Hepatocyte (in vitro differentiated cells): ENCODE results near the gene MEG3. TPM values are rescaled to one million over a fixed set of nuclear protein-coding genes. Genes with fewer than 3 reads are reported as not detected.

Experiments
- DNase-seq: peaks from one replicate; pipeline ENCODE4 v3.0.0-alpha.2; 2016; ENCODE audit warnings: low spot score
- H2AFZ ChIP-seq: fragments of 200-600 bp; sonication (generic); 2 replicates; pipeline ENCODE4 v1.6.0; 2016; ENCODE audit warnings: antibody characterized with exemption, mild to moderate bottlenecking
- H3K27ac ChIP-seq: fragments of 200-600 bp; sonication (generic); 2 replicates; pipeline ENCODE4 v1.5.1; 2016; ENCODE audit warnings: mild to moderate bottlenecking
- H3K27me3 ChIP-seq: fragments of 200-600 bp; sonication (generic); 2 replicates; pipeline ENCODE4 v1.6.1; 2016
- H3K36me3 ChIP-seq: fragments of 200-600 bp; sonication (generic); replicated peaks from 2 replicates; pipeline ENCODE4 v1.5.1; 2016; ENCODE audit warnings: low read depth; ENCODE audit not compliant: insufficient read depth
- H3K4me1 ChIP-seq: fragments of 200-600 bp; sonication (generic); 2 replicates; pipeline ENCODE4 v1.5.1; 2016; ENCODE audit warnings: mild to moderate bottlenecking, moderate library complexity; ENCODE audit not compliant: insufficient read depth
- H3K4me2 ChIP-seq: fragments of 200-600 bp; sonication (generic); 2 replicates; pipeline ENCODE4 v1.6.0; 2016
- H3K4me3 ChIP-seq: fragments of 200-600 bp; sonication (generic); 2 replicates; pipeline ENCODE4 v1.5.1; 2016; ENCODE audit warnings: mild to moderate bottlenecking
- H3K79me2 ChIP-seq: fragments of 200-600 bp; sonication (generic); 2 replicates; pipeline ENCODE4 v1.6.0; 2017; ENCODE audit warnings: mild to moderate bottlenecking
- H3K9me2 ChIP-seq: fragments of 200-600 bp; sonication (generic); replicated peaks from 2 replicates; pipeline ENCODE4 v1.6.0; 2017; ENCODE audit warnings: mild to moderate bottlenecking; ENCODE audit not compliant: insufficient read depth
- H3K9me3 ChIP-seq: fragments of 200-600 bp; sonication (generic); 2 replicates; pipeline ENCODE4 v1.5.1; 2016; ENCODE audit warnings: low read depth, mild to moderate bottlenecking
- H4K20me1 ChIP-seq: fragments of 200-600 bp; sonication (generic); 2 replicates; pipeline ENCODE4 v1.6.0; 2016; ENCODE audit warnings: mild to moderate bottlenecking; ENCODE audit not compliant: insufficient read depth, poor library complexity, severe bottlenecking
- EZH2 ChIP-seq: fragments of 200-600 bp; sonication (generic); IDR thresholded peaks from 2 replicates; pipeline ENCODE4 v1.6.1; 2016; ENCODE audit warnings: antibody characterized with exemption, mild to moderate bottlenecking, borderline replicate concordance
- EZH2phosphoT487 ChIP-seq: fragments of 200-600 bp; sonication (generic); IDR thresholded peaks from one replicate; pipeline ENCODE4 v1.6.1; 2018; ENCODE audit warnings: antibody characterized with exemption, mild to moderate bottlenecking, low read depth, moderate library complexity; ENCODE audit not compliant: unreplicated experiment, severe bottlenecking
- WGBS: methylation state at CpG from one replicate; pipeline ENCODE4 v1.1.6; 2016; ENCODE audit warnings: low lambda C conversion rate; ENCODE audit errors: missing lambda C conversion rate; 5-methylcytosine and 5-hydroxymethylcytosine counted together
- polyA plus RNA-seq: library from polyadenylated mRNA; unstranded; fragments of >200 nt; fragmentation: Nextera tagmentation; extraction: Ambion mirVana; gene quantifications from 2 replicates; pipeline ENCODE4 v1.2.1, GENCODE V29; 2016
- total RNA-seq: library from RNA; depleted of rRNA; stranded (reverse); fragments of >200 nt; gene quantifications from 2 replicates; pipeline ENCODE4 v1.2.3, GENCODE V29; 2014
- TF ChIP-seq, protein P1 (sequence below): fragments of 200-600 bp; sonication (generic); IDR thresholded peaks from 2 replicates; pipeline ENCODE4 v1.5.1; 2016; ENCODE audit warnings: antibody characterized with exemption, mild to moderate bottlenecking; ENCODE audit not compliant: poor library complexity

Gene MEG3
- total and polyA plus RNA-seq, 2 experiments from 2014 or later, result not detected

DNA sequence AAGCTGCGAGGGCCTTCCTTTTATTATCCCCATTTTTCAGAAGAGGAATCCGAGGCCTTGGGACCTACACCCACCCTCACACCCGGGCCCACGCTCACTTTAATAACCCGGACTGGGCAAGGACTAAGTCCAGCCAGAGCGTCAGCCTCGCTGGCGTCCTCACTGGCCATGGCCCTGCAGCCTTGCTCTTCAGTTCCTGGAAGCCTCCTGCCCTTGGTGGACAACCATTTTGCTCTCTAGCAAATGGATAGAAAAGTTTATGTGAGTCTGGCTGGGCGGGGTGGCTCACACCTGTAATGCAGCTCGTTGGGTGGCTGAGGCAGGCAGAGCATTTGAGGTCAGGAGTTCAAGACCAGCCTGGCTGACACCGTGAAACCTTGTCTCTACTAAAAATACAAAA lies 67.8 kb downstream of the MEG3 start:
- Histone ChIP-seq H3K9me3 (no peaks in the 10 kb centered on the region), H3K79me2 (no peaks in the 10 kb centered on the region), H3K4me3 (no peak overlapping the region), H3K4me2 (no peak overlapping the region), H3K4me1 (peaks cover 19% of the 10 kb centered on the region), H3K27ac (no peak overlapping the region), H3K36me3 (no peaks in the 10 kb centered on the region), H3K9me2 (no peaks in the 10 kb centered on the region), H3K27me3 (no peaks in the 10 kb centered on the region), H4K20me1 (no peaks in the 10 kb centered on the region), H2AFZ (no peak overlapping the region)
- DNase-seq, result no peak
- WGBS, result 92% methylated on average over 11 of the region's 11 CpGs
- TF ChIP-seq EZH2, result no peak

DNA sequence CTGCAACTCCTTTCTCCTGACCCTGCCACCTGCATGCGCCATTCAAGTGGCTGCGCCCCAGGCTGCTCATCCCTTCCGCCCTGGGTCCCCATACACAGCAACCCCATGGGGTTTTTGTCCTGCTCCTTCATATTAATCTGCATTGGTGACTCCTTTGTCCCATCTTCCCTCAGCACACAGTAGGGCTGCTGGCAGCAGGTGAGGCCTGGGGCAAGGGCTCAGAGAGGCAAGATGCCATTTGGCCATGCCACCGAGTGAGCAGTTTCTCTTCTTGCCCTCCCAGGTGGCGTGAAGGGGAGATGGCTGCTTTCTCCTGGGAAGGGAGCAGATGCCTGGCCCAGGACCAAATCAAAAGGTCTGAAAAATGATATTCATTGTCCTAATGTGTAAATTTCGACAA lies 68.5 kb downstream of the MEG3 start:
- no peaks in the 10 kb centered on the region for H3K27me3 ChIP-seq
- no peak overlapping the region for H3K4me2 ChIP-seq
- H3K36me3 ChIP-seq, result no peaks in the 10 kb centered on the region
- peaks cover 19% of the 10 kb centered on the region for H3K4me1 ChIP-seq
- no peaks in the 10 kb centered on the region for H3K9me2 ChIP-seq
- no peak overlapping the region for H3K27ac ChIP-seq
- no peaks in the 10 kb centered on the region for H4K20me1 ChIP-seq
- no peaks in the 10 kb centered on the region for H3K79me2 ChIP-seq
- TF ChIP-seq EZH2phosphoT487 (no peak), EZH2 (no peak)
- TF ChIP-seq, protein P1, sequence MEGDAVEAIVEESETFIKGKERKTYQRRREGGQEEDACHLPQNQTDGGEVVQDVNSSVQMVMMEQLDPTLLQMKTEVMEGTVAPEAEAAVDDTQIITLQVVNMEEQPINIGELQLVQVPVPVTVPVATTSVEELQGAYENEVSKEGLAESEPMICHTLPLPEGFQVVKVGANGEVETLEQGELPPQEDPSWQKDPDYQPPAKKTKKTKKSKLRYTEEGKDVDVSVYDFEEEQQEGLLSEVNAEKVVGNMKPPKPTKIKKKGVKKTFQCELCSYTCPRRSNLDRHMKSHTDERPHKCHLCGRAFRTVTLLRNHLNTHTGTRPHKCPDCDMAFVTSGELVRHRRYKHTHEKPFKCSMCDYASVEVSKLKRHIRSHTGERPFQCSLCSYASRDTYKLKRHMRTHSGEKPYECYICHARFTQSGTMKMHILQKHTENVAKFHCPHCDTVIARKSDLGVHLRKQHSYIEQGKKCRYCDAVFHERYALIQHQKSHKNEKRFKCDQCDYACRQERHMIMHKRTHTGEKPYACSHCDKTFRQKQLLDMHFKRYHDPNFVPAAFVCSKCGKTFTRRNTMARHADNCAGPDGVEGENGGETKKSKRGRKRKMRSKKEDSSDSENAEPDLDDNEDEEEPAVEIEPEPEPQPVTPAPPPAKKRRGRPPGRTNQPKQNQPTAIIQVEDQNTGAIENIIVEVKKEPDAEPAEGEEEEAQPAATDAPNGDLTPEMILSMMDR, result no peak
- no peak for DNase-seq
- no peak overlapping the region for H2AFZ ChIP-seq
- no peaks in the 10 kb centered on the region for H3K9me3 ChIP-seq
- WGBS, result 92% methylated on average over 6 of the region's 6 CpGs
- no peak overlapping the region for H3K4me3 ChIP-seq

DNA sequence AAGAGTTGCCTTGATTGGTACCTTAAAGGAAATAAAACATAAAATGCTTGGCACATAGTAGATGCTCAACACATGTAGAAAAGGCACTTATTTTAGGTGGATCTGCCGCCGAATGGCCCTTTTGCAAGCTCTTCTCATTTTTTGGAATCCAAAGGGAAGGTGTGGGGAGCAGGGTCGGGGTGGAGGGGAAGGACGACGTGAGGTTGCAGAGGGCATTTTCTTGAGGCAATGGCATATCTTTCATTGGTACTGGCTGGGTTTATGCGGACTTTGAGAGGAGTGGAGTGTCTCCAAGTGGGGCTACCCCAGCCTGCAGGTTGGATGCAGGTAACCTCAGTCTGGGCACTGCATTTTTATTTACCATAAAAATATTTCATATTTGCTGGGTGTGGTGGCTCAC lies 69.5 kb downstream of the MEG3 start:
- no peak for TF ChIP-seq EZH2phosphoT487
- no peak for TF ChIP-seq EZH2
- TF ChIP-seq, protein P1, result no peak
- Histone ChIP-seq H3K4me3 (no peak overlapping the region), H2AFZ (no peak overlapping the region), H3K9me2 (no peaks in the 10 kb centered on the region), H3K4me1 (peaks cover 23% of the 10 kb centered on the region), H4K20me1 (no peaks in the 10 kb centered on the region), H3K9me3 (no peaks in the 10 kb centered on the region), H3K27me3 (no peaks in the 10 kb centered on the region), H3K27ac (no peak overlapping the region), H3K36me3 (no peaks in the 10 kb centered on the region), H3K4me2 (no peak overlapping the region), H3K79me2 (no peaks in the 10 kb centered on the region)
- no peak for DNase-seq
- 92% methylated on average over 6 of the region's 6 CpGs for WGBS

DNA sequence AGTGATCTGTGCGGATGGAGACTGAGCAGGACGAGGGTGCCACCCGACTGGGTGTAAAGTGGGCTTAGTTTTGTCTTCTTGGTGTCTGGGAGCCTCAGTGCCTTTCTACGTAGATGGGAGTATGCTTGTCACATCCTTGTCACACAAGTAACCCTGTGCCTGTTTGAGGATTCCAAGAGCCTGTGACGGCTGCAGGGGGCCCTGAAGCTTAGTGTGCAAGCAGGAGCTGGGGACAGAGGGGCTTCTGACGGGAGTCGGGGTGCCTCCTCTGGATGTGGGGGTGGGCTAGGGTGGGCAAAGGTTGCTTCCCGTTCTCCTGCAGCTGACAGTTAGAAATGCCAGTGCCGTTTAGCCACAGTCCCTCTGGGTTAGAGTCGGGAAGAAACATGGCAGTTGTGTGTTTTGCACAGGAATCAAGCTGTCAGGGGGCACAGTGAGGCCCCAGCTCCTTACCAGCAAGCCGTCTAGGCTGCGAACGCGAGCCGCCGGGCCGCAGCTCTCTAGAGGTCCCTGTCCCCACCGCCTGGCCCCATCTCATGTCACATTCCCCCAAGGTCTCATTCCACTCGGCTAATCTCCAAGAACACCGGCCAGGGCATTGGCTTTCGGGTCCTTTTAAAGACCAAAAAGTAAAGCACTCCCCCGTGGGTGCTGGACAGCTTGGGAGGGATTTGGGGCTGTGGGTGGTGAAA lies 70.6 kb downstream of the MEG3 start:
- H3K27me3 ChIP-seq, result no peaks in the 10 kb centered on the region
- H3K36me3 ChIP-seq, result no peaks in the 10 kb centered on the region
- H4K20me1 ChIP-seq, result no peaks in the 10 kb centered on the region
- H3K4me2 ChIP-seq, result no peak overlapping the region
- H3K9me2 ChIP-seq, result no peaks in the 10 kb centered on the region
- H3K27ac ChIP-seq, result no peak overlapping the region
- no peak overlapping the region for H2AFZ ChIP-seq
- TF ChIP-seq EZH2, result no peak
- TF ChIP-seq EZH2phosphoT487, result no peak
- TF ChIP-seq, protein P1, result no peak
- H3K9me3 ChIP-seq, result no peaks in the 10 kb centered on the region
- H3K4me3 ChIP-seq, result no peak overlapping the region
- 75% methylated on average over 22 of the region's 22 CpGs for WGBS
- H3K4me1 ChIP-seq, result peaks cover 34% of the 10 kb centered on the region
- no peaks in the 10 kb centered on the region for H3K79me2 ChIP-seq
- no peak for DNase-seq
